ENCODE data around the gene ST6GALNAC1. TPM values are rescaled to one million over a fixed set of nuclear protein-coding genes. Genes with fewer than 3 reads are reported as not detected.

Gene ST6GALNAC1
- total and polyA plus RNA-seq, 2 of the 13 experiments (the other 11 are each of a cell fraction or from before 2014, with no cell fraction given), result not detected

DNA sequence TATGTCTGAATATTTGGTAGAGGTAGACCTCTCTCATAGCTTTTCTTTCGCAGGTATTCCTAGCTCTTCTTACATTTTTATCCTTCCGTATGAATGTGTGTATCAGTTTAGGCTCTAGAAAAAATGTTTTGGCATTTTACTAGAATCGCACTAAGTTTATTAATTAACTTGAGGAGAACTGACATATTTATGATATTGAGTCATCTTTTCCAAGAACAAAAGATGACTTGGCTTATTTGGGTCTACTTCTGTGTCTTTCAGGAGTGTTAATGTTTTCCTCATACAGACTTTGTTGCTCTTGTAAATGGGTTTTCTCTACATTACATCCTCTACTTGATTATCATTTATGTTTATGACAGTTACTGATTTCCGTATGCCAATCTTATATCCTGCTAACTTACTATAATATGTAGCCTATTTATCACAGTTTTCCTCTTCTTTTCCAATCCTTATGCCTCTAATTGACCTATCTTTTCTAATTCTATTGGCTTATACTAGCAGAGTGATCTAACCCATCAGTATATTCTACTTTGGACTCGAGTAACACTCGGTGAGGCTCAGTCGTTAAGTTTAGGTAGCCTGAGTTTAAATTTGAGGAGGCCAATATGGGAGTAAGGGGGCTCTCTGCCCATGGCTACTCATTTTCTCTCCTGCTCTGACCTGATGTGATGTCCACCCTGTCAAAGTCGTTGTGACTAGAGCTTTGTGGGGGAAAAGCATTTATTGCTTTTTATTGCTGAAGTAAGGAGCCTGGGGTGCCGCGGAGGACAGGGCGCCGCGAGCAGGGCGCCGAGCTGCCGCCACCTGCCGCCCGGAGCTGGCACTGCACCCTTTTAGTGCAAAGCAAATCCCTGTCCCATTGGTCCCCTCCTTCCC lies 20.0 kb downstream of the ST6GALNAC1 start (continued):
- TF ChIP-seq POLR2AphosphoS2 (IDR thresholded peaks at IDR 0.05; ENCODE audit: low read depth, low read length), result no peak
- TF ChIP-seq, protein P1, sequence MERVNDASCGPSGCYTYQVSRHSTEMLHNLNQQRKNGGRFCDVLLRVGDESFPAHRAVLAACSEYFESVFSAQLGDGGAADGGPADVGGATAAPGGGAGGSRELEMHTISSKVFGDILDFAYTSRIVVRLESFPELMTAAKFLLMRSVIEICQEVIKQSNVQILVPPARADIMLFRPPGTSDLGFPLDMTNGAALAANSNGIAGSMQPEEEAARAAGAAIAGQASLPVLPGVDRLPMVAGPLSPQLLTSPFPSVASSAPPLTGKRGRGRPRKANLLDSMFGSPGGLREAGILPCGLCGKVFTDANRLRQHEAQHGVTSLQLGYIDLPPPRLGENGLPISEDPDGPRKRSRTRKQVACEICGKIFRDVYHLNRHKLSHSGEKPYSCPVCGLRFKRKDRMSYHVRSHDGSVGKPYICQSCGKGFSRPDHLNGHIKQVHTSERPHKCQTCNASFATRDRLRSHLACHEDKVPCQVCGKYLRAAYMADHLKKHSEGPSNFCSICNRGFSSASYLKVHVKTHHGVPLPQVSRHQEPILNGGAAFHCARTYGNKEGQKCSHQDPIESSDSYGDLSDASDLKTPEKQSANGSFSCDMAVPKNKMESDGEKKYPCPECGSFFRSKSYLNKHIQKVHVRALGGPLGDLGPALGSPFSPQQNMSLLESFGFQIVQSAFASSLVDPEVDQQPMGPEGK (CRISPR knock-in tag; IDR thresholded peaks at IDR 0.05), result 0 out of 2 replicates have a peak, but pooled peaks have one; percentile 20
- no peak for TF ChIP-seq DNMT3B (CRISPR knock-in tag; conservative IDR thresholded peaks at IDR 0.05)
- peak in 1 of 2 experiments; percentile 73; a peak in 1 of 4 replicates for TF ChIP-seq KLF16 (CRISPR knock-in tag; IDR thresholded peaks at IDR 0.05)
- TF ChIP-seq, protein P2, sequence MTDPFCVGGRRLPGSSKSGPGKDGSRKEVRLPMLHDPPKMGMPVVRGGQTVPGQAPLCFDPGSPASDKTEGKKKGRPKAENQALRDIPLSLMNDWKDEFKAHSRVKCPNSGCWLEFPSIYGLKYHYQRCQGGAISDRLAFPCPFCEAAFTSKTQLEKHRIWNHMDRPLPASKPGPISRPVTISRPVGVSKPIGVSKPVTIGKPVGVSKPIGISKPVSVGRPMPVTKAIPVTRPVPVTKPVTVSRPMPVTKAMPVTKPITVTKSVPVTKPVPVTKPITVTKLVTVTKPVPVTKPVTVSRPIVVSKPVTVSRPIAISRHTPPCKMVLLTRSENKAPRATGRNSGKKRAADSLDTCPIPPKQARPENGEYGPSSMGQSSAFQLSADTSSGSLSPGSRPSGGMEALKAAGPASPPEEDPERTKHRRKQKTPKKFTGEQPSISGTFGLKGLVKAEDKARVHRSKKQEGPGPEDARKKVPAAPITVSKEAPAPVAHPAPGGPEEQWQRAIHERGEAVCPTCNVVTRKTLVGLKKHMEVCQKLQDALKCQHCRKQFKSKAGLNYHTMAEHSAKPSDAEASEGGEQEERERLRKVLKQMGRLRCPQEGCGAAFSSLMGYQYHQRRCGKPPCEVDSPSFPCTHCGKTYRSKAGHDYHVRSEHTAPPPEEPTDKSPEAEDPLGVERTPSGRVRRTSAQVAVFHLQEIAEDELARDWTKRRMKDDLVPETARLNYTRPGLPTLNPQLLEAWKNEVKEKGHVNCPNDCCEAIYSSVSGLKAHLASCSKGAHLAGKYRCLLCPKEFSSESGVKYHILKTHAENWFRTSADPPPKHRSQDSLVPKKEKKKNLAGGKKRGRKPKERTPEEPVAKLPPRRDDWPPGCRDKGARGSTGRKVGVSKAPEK (CRISPR knock-in tag; IDR thresholded peaks at IDR 0.05; ENCODE audit: borderline replicate concordance), result no peak
- peak; percentile 57; the same call in 1 of the 2 replicates for TF ChIP-seq KAT8 (CRISPR knock-in tag; IDR thresholded peaks at IDR 0.05)
- peak; percentile 16; the same call in 1 of the 2 replicates for TF ChIP-seq MAFF (IDR thresholded peaks at IDR 0.05; ENCODE audit: low read depth, low read length)
- 0 out of 2 replicates have a peak, but pooled peaks have one; percentile 27 for TF ChIP-seq ZMYM4 (CRISPR knock-in tag; IDR thresholded peaks at IDR 0.05)
- TF ChIP-seq CBX5 (CRISPR knock-in tag; IDR thresholded peaks at IDR 0.05; ENCODE audit: borderline replicate concordance), result 0 out of 2 replicates have a peak, but pooled peaks have one; percentile 41
- TF ChIP-seq STAG1 (CRISPR knock-in tag; IDR thresholded peaks at IDR 0.05), result peak; percentile 89
- TF ChIP-seq ZNF329 (CRISPR knock-in tag; IDR thresholded peaks at IDR 0.05; ENCODE audit: low read depth), result no peak
- TF ChIP-seq, protein P3, sequence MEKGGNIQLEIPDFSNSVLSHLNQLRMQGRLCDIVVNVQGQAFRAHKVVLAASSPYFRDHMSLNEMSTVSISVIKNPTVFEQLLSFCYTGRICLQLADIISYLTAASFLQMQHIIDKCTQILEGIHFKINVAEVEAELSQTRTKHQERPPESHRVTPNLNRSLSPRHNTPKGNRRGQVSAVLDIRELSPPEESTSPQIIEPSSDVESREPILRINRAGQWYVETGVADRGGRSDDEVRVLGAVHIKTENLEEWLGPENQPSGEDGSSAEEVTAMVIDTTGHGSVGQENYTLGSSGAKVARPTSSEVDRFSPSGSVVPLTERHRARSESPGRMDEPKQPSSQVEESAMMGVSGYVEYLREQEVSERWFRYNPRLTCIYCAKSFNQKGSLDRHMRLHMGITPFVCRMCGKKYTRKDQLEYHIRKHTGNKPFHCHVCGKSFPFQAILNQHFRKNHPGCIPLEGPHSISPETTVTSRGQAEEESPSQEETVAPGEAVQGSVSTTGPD (CRISPR knock-in tag; IDR thresholded peaks at IDR 0.05), result no peak
- no peak for TF ChIP-seq SATB2 (CRISPR knock-in tag; IDR thresholded peaks at IDR 0.05)
- no peak for TF ChIP-seq SNAPC2 (CRISPR knock-in tag; IDR thresholded peaks at IDR 0.05)
- no peak for TF ChIP-seq NFATC3 (CRISPR knock-in tag; IDR thresholded peaks at IDR 0.05)
- TF ChIP-seq PITX1 (CRISPR knock-in tag; IDR thresholded peaks at IDR 0.05), result no peak
- no peak for TF ChIP-seq XBP1 (CRISPR knock-in tag; IDR thresholded peaks at IDR 0.05)
- TF ChIP-seq SOX6 (IDR thresholded peaks at IDR 0.05), result no peak
- TF ChIP-seq SOX6 (CRISPR knock-in tag; IDR thresholded peaks at IDR 0.05), result 0 out of 2 replicates have a peak, but pooled peaks have one; percentile 33
- TF ChIP-seq, protein P4, sequence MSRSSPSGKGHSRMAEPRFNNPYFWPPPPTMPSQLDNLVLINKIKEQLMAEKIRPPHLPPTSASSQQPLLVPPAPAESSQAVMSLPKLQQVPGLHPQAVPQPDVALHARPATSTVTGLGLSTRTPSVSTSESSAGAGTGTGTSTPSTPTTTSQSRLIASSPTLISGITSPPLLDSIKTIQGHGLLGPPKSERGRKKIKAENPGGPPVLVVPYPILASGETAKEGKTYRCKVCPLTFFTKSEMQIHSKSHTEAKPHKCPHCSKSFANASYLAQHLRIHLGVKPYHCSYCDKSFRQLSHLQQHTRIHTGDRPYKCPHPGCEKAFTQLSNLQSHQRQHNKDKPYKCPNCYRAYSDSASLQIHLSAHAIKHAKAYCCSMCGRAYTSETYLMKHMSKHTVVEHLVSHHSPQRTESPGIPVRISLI (CRISPR knock-in tag; IDR thresholded peaks at IDR 0.05; ENCODE audit: borderline replicate concordance), result no peak
- no peak for TF ChIP-seq BRD4 (CRISPR knock-in tag; IDR thresholded peaks at IDR 0.05)
- 0 out of 2 replicates have a peak, but pooled peaks have one; percentile 57 for TF ChIP-seq RELA (CRISPR knock-in tag; IDR thresholded peaks at IDR 0.05)
- 0 out of 2 replicates have a peak, but pooled peaks have one; percentile 37 for TF ChIP-seq ATRX (CRISPR knock-in tag; IDR thresholded peaks at IDR 0.05; ENCODE audit: borderline replicate concordance)

Measured in HepG2 (cell line).